IPS-18a (cell line): ENCODE results near the gene MRPL30.

Source experiments
- H3K27ac ChIP-seq: one replicate; pipeline ENCODE4 v1.5.1; 2013; ENCODE audit warnings: low read length
- H3K27me3 ChIP-seq: one replicate; pipeline ENCODE4 v1.6.1; 2013; ENCODE audit warnings: mild to moderate bottlenecking, low read length; ENCODE audit not compliant: control insufficient read depth, insufficient read depth
- H3K36me3 ChIP-seq: one replicate; pipeline ENCODE4 v1.6.1; 2013; ENCODE audit warnings: low read depth, low read length; ENCODE audit not compliant: control insufficient read depth
- H3K4me1 ChIP-seq: one replicate; pipeline ENCODE4 v1.6.1; 2013; ENCODE audit warnings: low read depth, low read length; ENCODE audit not compliant: control insufficient read depth
- H3K4me3 ChIP-seq: one replicate; pipeline ENCODE4 v1.5.1; 2013; ENCODE audit warnings: low read length
- H3K9ac ChIP-seq: one replicate; pipeline ENCODE4 v1.6.1; 2013; ENCODE audit warnings: mild to moderate bottlenecking, low read length, moderate library complexity
- H3K9me3 ChIP-seq: one replicate; pipeline ENCODE4 v1.6.1; 2013; ENCODE audit warnings: low read depth, low read length; ENCODE audit not compliant: control insufficient read depth

MRPL30 gene

GRCh38 chr2:99154643-99155536 lies 26.1 kb upstream of the MRPL30 start, which contains the start of the genes LIPT1 and TSGA10:
LIPT1 (plus strand) TSS chr2:99154967; CDS start chr2:99161958, 6,991 bp downstream.
TSGA10 (minus strand) TSS chr2:99154942; CDS start chr2:99109439, 45,503 bp downstream.
- peak within 1 kb of the TSS; percentile 79 for H3K27ac ChIP-seq
- H3K4me1 ChIP-seq = peaks cover 9% of the 10 kb centered on the region
- no peaks in the 10 kb centered on the region for H3K9me3 ChIP-seq
- no peaks in the 10 kb centered on the region for H3K27me3 ChIP-seq
- H3K4me3 ChIP-seq = peak within 1 kb of the TSS; percentile 83
- H3K9ac ChIP-seq = peak within 1 kb of the TSS; percentile 78
- H3K36me3 ChIP-seq = no peaks in the 10 kb centered on the region

- no peaks in the 10 kb centered on the region for H3K36me3 ChIP-seq
- H3K27ac ChIP-seq = no peak overlapping the region
- H3K9me3 ChIP-seq = no peaks in the 10 kb centered on the region
- peaks cover 9% of the 10 kb centered on the region for H3K4me1 ChIP-seq
- no peaks in the 10 kb centered on the region for H3K27me3 ChIP-seq
- no peak overlapping the region for H3K9ac ChIP-seq
- H3K4me3 ChIP-seq = no peak overlapping the region
These were observed 24.1 kb upstream of the MRPL30 start for GRCh38 chr2:99156891-99157290.

GRCh38 chr2:99158599-99158998 lies 22.4 kb upstream of the MRPL30 start:
- no peak overlapping the region for H3K9ac ChIP-seq
- no peaks in the 10 kb centered on the region for H3K27me3 ChIP-seq
- H3K27ac ChIP-seq = no peak overlapping the region
- no peaks in the 10 kb centered on the region for H3K9me3 ChIP-seq
- no peak overlapping the region for H3K4me3 ChIP-seq
- peaks cover 9% of the 10 kb centered on the region for H3K4me1 ChIP-seq
- no peaks in the 10 kb centered on the region for H3K36me3 ChIP-seq

GRCh38 chr2:99159594-99159993 lies 21.4 kb upstream of the MRPL30 start:
- Histone ChIP-seq H3K9ac (no peak overlapping the region), H3K4me3 (no peak overlapping the region), H3K36me3 (no peaks in the 10 kb centered on the region), H3K27me3 (no peaks in the 10 kb centered on the region), H3K9me3 (no peaks in the 10 kb centered on the region), H3K4me1 (peaks cover 5% of the 10 kb centered on the region), H3K27ac (no peak overlapping the region)

- H3K4me1 ChIP-seq = no peaks in the 10 kb centered on the region
- no peaks in the 10 kb centered on the region for H3K9me3 ChIP-seq
- no peak overlapping the region for H3K9ac ChIP-seq
- H3K27me3 ChIP-seq = no peaks in the 10 kb centered on the region
- peaks cover 29% of the 10 kb centered on the region for H3K36me3 ChIP-seq
- H3K27ac ChIP-seq = no peak overlapping the region
- no peak overlapping the region for H3K4me3 ChIP-seq
These were observed 14.8 kb upstream of the MRPL30 start for GRCh38 chr2:99166218-99166617.

- Histone ChIP-seq H3K9me3 (no peaks in the 10 kb centered on the region), H3K36me3 (peaks cover 31% of the 10 kb centered on the region), H3K27ac (no peak overlapping the region), H3K4me1 (no peaks in the 10 kb centered on the region), H3K4me3 (no peak overlapping the region), H3K9ac (no peak overlapping the region), H3K27me3 (no peaks in the 10 kb centered on the region)
These were observed 11.4 kb upstream of the MRPL30 start for GRCh38 chr2:99169534-99169933.

- no peaks in the 10 kb centered on the region for H3K4me1 ChIP-seq
- peaks cover 31% of the 10 kb centered on the region for H3K36me3 ChIP-seq
- no peaks in the 10 kb centered on the region for H3K27me3 ChIP-seq
- no peaks in the 10 kb centered on the region for H3K9me3 ChIP-seq
- H3K9ac ChIP-seq = no peak overlapping the region
- H3K27ac ChIP-seq = no peak overlapping the region
- no peak overlapping the region for H3K4me3 ChIP-seq
These were observed 9.4 kb upstream of the MRPL30 start for GRCh38 chr2:99171377-99172140.

- Histone ChIP-seq H3K4me1 (peaks cover 4% of the 10 kb centered on the region), H3K36me3 (no peaks in the 10 kb centered on the region), H3K9me3 (no peaks in the 10 kb centered on the region), H3K4me3 (peak overlapping the region; percentile 89), H3K27ac (peak overlapping the region; percentile 75), H3K9ac (peak overlapping the region; percentile 94), H3K27me3 (no peaks in the 10 kb centered on the region)
These were observed 628 bp downstream of the MRPL30 start for GRCh38 chr2:99181624-99182000.

GRCh38 chr2:99183025-99183424 lies 2.0 kb downstream of the MRPL30 start:
- no peak overlapping the region for H3K27ac ChIP-seq
- no peak overlapping the region for H3K9ac ChIP-seq
- no peaks in the 10 kb centered on the region for H3K27me3 ChIP-seq
- H3K4me1 ChIP-seq = peaks cover 4% of the 10 kb centered on the region
- peaks cover 10% of the 10 kb centered on the region for H3K36me3 ChIP-seq
- peak overlapping the region; percentile 12 for H3K4me3 ChIP-seq
- H3K9me3 ChIP-seq = no peaks in the 10 kb centered on the region

GRCh38 chr2:99184811-99185210 lies 3.8 kb downstream of the MRPL30 start:
- no peaks in the 10 kb centered on the region for H3K9me3 ChIP-seq
- H3K36me3 ChIP-seq = peaks cover 26% of the 10 kb centered on the region
- H3K4me3 ChIP-seq = no peak overlapping the region
- no peak overlapping the region for H3K27ac ChIP-seq
- H3K9ac ChIP-seq = no peak overlapping the region
- H3K27me3 ChIP-seq = no peaks in the 10 kb centered on the region
- peaks cover 4% of the 10 kb centered on the region for H3K4me1 ChIP-seq

- Histone ChIP-seq H3K27me3 (no peaks in the 10 kb centered on the region), H3K27ac (no peak overlapping the region), H3K4me1 (peaks cover 4% of the 10 kb centered on the region), H3K9me3 (no peaks in the 10 kb centered on the region), H3K9ac (no peak overlapping the region), H3K4me3 (no peak overlapping the region), H3K36me3 (peaks cover 29% of the 10 kb centered on the region)
These were observed 6.0 kb downstream of the MRPL30 start for GRCh38 chr2:99187011-99187410.
